ENCODE data around the gene GIT1.

GRCh38 chr17:29571486-29571882, 18.0 kb downstream of the GIT1 start:
- TF ChIP-seq CTCF (conservative IDR thresholded peaks at IDR 0.05; ENCODE audit: low read length) (no peak), EZH2phosphoT487 (IDR thresholded peaks at IDR 0.05; ENCODE audit: borderline replicate concordance, low read depth, low read length) (no peak)
